Measurements from ENCODE around the gene CCL5.

CCL5 gene

GRCh38 chr17:35906926-35907637 lies 26.9 kb upstream of the CCL5 start:
- TF ChIP-seq CTCF (IDR thresholded peaks at IDR 0.05; ENCODE audit: insufficient read depth, missing control alignments), result no peak
- FAIRE-seq, result no peak

GRCh38 chr17:35906191-35906925 lies 26.2 kb upstream of the CCL5 start:
- DNase-seq (ENCODE audit: insufficient read length, low spot score) (no peak), FAIRE-seq (no peak)
- TF ChIP-seq CTCF (IDR thresholded peaks at IDR 0.05; ENCODE audit: insufficient read depth, missing control alignments), result no peak

More at GRCh38 chr17:35906926-35907637, 26.9 kb upstream of the CCL5 start:
- no peak for DNase-seq (ENCODE audit: insufficient read length, low spot score)

- FAIRE-seq (no peak), DNase-seq (ENCODE audit: insufficient read length, low spot score) (no peak)
- no peak for TF ChIP-seq CTCF (IDR thresholded peaks at IDR 0.05; ENCODE audit: insufficient read depth, missing control alignments)
Measured at GRCh38 chr17:35903451-35903850, 23.3 kb upstream of the CCL5 start.

- no peak for FAIRE-seq
- DNase-seq (ENCODE audit: insufficient read length, low spot score), result no peak
- TF ChIP-seq CTCF (IDR thresholded peaks at IDR 0.05; ENCODE audit: insufficient read depth, missing control alignments), result no peak
Measured at GRCh38 chr17:35901631-35902175, 21.5 kb upstream of the CCL5 start.

GRCh38 chr17:35900708-35901480 lies 20.7 kb upstream of the CCL5 start:
- no peak for FAIRE-seq
- no peak for DNase-seq (ENCODE audit: insufficient read length, low spot score)
- no peak for TF ChIP-seq CTCF (IDR thresholded peaks at IDR 0.05; ENCODE audit: insufficient read depth, missing control alignments)

GRCh38 chr17:35900280-35900679 lies 20.1 kb upstream of the CCL5 start:
- no peak for TF ChIP-seq CTCF (IDR thresholded peaks at IDR 0.05; ENCODE audit: insufficient read depth, missing control alignments)
- FAIRE-seq (no peak), DNase-seq (ENCODE audit: insufficient read length, low spot score) (no peak)

Data from D721Med (cell line).